Gastroesophageal sphincter (tissue), 4 donors: ENCODE data around the gene PRKD1. TPM values are rescaled to one million over a fixed set of nuclear protein-coding genes. Genes with fewer than 3 reads are reported as not detected.

Source experiments
- ATAC-seq: fragments of 150-250 bp; one replicate; pipeline ENCODE4 v1.9.1; 2016; ENCODE audit warnings: mild to moderate bottlenecking, moderate library complexity
- H3K27ac ChIP-seq, 4 donors: fragments of 200-600 bp; sonication (generic) in 3 of 4; 1 replicate in 3 of 4; 2 replicates in 1 of 4; pipeline ENCODE4 v1.5.1; 2016 to 2019
- H3K27me3 ChIP-seq: fragments of 200-600 bp; sonication (generic); one replicate; pipeline ENCODE4 v1.5.1; 2019
- H3K36me3 ChIP-seq, 2 donors: fragments of 200-600 bp; sonication (generic); one replicate each; pipeline ENCODE4 v1.5.1; 2019; ENCODE audit warnings: control low read depth in 1 of 2
- H3K4me1 ChIP-seq, 3 donors: fragments of 200-600 bp; sonication (generic); 1 replicate in 2 of 3; 2 replicates in 1 of 3; pipeline ENCODE4 v1.5.1; 2016 to 2019; ENCODE audit warnings: control low read depth in 2 of 3
- H3K4me3 ChIP-seq, 2 donors: fragments of 200-600 bp; sonication (generic); one replicate each; pipeline ENCODE4 v1.5.1; 2019; ENCODE audit warnings: mild to moderate bottlenecking in 1 of 2, moderate library complexity in 1 of 2
- H3K9me3 ChIP-seq, 3 donors: fragments of 200-600 bp; sonication (generic); one replicate each; pipeline ENCODE4 v1.5.1; 2017 to 2019; ENCODE audit warnings: control low read depth in 2 of 3
- EP300 ChIP-seq: sonication (generic); formaldehyde crosslinking; IDR thresholded peaks from one replicate; pipeline ENCODE4 v1.6.1; 2017; ENCODE audit warnings: antibody characterized with exemption, mild to moderate bottlenecking
- POLR2A ChIP-seq, 2 donors: fragments of 450-650 bp; IDR thresholded peaks; one replicate each; pipeline ENCODE4 v1.6.1; 2017; ENCODE audit warnings: antibody characterized with exemption in 2 of 2, mild to moderate bottlenecking in 2 of 2, moderate library complexity in 1 of 2
- POLR2AphosphoS5 ChIP-seq: sonication (generic); formaldehyde crosslinking; IDR thresholded peaks from one replicate; pipeline ENCODE4 v1.6.1; 2017; ENCODE audit warnings: antibody characterized with exemption
- WGBS, 2 donors: methylation state at CpG; one replicate each; pipeline ENCODE4 v1.1.5; 2018; ENCODE audit warnings: low coverage in 1 of 2; 5-methylcytosine and 5-hydroxymethylcytosine counted together
- total RNA-seq, 4 donors: library from RNA; depleted of rRNA; stranded (reverse); fragments of >200 nt; gene quantifications; one replicate each; pipeline ENCODE4 v1.1.0, GENCODE V29; 2016
- TF ChIP-seq, protein P1 (sequence below), 4 experiments: fragments of 200-600 bp in 2 of 4; fragments of 450-650 bp in 2 of 4; sonication (generic) in 1 of 4; IDR thresholded peaks; one replicate each; pipeline ENCODE4 v1.5.1; 2017 to 2019; ENCODE audit warnings: antibody characterized with exemption in 4 of 4, mild to moderate bottlenecking in 2 of 4, moderate library complexity in 2 of 4

Gene PRKD1
- total RNA-seq, 4 donors from 2014 or later: 11.9 to 14.3 (median 12.6) TPM

DNA sequence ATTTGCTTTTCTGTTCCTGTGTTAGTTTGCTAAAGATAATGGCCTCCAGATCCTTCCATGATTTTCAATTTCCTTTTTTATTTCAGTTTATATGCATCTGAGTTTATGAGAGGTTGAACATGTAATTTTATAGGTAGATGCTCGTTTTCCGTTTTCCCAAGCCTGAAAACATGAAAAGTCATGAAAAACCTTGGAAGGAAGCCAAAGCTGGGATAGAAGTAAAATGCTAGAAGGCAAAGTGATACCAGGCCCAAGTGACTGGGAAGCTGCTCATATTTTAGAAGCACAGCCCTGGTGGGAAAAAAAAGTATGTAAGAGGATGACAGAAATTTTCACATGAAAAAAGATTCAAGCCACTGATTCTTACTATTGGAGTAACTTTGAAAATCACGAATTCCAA is 290.8 kb downstream of the PRKD1 start:
- ATAC-seq: no peak
- Histone ChIP-seq H3K27ac (no peak overlapping the region), H3K36me3 (peaks cover 0 to 4% of the 10 kb centered on the region in 2 donors), H3K4me1 (peaks cover 0 to 12% (median 7%) of the 10 kb centered on the region in 3 donors), H3K27me3 (no peaks in the 10 kb centered on the region), H3K9me3 (no peaks in the 10 kb centered on the region), H3K4me3 (no peak overlapping the region)
- 85 to 86% methylated on average over 3 of the region's 3 CpGs for WGBS, 2 donors
- TF ChIP-seq EP300: no peak
- no peak for TF ChIP-seq POLR2AphosphoS5
- no peak for TF ChIP-seq POLR2A (IDR thresholded peaks at IDR 0.05)
- TF ChIP-seq, protein P1, sequence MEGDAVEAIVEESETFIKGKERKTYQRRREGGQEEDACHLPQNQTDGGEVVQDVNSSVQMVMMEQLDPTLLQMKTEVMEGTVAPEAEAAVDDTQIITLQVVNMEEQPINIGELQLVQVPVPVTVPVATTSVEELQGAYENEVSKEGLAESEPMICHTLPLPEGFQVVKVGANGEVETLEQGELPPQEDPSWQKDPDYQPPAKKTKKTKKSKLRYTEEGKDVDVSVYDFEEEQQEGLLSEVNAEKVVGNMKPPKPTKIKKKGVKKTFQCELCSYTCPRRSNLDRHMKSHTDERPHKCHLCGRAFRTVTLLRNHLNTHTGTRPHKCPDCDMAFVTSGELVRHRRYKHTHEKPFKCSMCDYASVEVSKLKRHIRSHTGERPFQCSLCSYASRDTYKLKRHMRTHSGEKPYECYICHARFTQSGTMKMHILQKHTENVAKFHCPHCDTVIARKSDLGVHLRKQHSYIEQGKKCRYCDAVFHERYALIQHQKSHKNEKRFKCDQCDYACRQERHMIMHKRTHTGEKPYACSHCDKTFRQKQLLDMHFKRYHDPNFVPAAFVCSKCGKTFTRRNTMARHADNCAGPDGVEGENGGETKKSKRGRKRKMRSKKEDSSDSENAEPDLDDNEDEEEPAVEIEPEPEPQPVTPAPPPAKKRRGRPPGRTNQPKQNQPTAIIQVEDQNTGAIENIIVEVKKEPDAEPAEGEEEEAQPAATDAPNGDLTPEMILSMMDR (IDR thresholded peaks at IDR 0.05): no peak

DNA sequence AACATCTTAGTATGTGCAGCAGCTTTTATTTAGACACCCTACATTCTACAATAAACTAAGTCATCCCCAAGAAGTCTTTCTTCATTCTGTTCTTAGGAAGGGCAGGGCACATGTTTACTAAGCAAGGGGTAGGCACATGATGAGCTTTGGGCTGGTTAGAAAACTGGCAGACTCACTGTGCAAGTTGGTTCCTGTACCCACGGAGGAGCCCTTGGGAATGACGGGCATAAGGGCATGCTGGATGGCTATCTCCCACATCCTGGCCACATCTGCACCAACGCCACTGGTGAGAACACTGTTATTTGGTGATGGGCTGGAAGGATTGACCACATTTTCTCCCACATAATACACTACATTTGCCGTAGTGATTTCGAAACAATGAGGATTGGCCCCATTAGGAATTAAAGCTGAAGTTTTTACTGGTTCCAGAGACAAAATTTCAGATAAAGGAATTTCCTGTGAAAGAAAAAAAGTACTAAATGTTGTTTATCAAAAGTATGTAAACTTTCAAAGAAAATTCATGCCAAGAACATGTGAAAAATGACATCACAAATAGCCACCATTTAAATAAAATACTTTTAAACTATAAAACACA is 297.0 kb downstream of the PRKD1 start:
- H3K9me3 ChIP-seq: no peaks in the 10 kb centered on the region
- ATAC-seq: no peak
- no peaks in the 10 kb centered on the region for H3K4me1 ChIP-seq
- H3K36me3 ChIP-seq: peaks cover 0 to 4% of the 10 kb centered on the region in 2 donors
- TF ChIP-seq POLR2A (IDR thresholded peaks at IDR 0.05): no peak
- TF ChIP-seq EP300: no peak
- TF ChIP-seq POLR2AphosphoS5: no peak
- TF ChIP-seq, protein P1 (IDR thresholded peaks at IDR 0.05): no peak
- WGBS, 2 donors: 82 to 86% methylated on average over 3 to 4 of the region's 5 CpGs
- no peaks in the 10 kb centered on the region for H3K27me3 ChIP-seq
- no peak overlapping the region for H3K4me3 ChIP-seq
- no peak overlapping the region for H3K27ac ChIP-seq

DNA sequence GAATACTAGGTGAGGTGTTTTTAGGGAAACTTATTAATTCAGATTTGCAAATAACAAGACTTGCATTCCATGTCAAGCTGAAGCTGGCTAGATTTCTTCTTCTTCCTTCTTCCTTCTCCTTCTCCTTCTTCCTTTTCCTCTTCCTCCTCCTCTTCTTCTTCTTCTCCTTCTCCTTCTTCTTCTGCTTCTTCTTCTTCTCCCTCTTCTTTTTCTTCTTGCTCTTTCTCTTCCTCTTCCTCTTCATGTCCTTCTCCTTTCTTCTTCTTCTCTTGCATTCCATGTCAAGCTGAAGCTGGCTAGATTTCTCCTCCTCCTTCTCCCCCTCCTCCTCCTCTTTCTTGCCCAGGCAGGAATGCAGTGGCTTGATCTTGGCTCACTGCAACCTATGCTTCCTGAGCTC is 297.8 kb downstream of the PRKD1 start:
- TF ChIP-seq POLR2AphosphoS5 (no peak), POLR2A (IDR thresholded peaks at IDR 0.05) (no peak), EP300 (no peak)
- TF ChIP-seq, protein P1 (IDR thresholded peaks at IDR 0.05): no peak
- no peak for ATAC-seq
- Histone ChIP-seq H3K27me3 (no peaks in the 10 kb centered on the region), H3K4me1 (no peaks in the 10 kb centered on the region), H3K36me3 (peaks cover 0 to 4% of the 10 kb centered on the region in 2 donors), H3K27ac (no peak overlapping the region), H3K4me3 (no peak overlapping the region), H3K9me3 (no peaks in the 10 kb centered on the region)

DNA sequence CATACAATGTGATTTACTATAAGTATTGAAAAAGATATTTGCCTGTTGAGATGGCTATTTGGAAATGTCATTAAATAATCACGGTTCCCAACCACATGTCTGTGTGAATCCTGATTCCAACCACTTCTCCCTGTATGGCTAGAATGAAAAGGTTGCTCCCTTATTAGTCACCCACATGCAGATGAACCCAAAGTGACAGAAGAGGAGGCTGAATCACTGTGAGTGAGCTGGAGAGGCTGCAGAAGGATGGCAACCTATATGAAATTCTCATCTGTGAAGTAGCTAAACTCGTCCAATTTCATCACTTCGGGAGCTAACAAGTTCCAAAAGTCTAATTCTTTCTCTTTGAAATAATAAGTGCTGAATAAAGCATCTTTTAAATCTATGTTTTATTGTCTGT is 300.5 kb downstream of the PRKD1 start:
- 85 to 97% methylated on average over 3 of the region's 3 CpGs for WGBS, 2 donors
- no peak for TF ChIP-seq POLR2A (IDR thresholded peaks at IDR 0.05)
- no peak for TF ChIP-seq EP300
- no peak for TF ChIP-seq POLR2AphosphoS5
- TF ChIP-seq, protein P1 (IDR thresholded peaks at IDR 0.05): no peak

DNA sequence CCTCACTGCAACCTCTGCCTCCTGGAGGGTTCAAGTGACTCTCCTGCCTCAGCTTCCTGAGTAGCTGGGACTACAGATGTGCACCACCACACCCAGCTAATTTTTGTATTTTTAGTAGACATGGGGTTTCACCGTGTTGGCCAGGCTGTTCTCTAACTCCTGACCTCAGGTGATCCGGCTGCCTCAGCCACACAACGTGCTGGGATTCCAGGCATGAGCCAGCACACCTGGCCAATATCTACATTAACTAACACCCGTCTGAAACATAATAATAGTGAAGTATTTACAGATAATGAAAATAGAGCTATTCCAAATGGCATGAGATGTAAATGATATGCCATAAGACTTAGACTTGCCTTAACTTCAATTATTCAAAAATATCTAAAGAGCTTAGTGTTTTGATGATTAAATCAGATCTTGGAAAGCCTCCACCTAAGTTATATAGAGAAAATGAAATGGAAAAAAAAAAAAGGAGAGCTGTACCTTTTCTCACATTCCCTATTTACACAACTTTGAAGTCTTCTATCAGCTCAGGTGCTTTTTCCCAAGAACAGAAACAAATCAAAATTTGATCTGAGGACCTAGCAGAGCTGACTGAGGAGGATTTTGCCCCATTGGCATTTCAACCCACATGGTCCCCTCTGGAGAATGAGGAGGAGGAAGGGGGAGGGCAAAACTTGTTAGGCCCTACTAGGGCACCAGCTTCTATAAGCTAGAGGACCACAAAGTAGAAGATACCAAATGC is 309.2 kb downstream of the PRKD1 start:
- Histone ChIP-seq H3K36me3 (peaks cover 0 to 15% of the 10 kb centered on the region in 2 donors), H3K4me1 (no peaks in the 10 kb centered on the region), H3K4me3 (no peak overlapping the region), H3K27me3 (no peaks in the 10 kb centered on the region), H3K9me3 (no peaks in the 10 kb centered on the region), H3K27ac (no peak overlapping the region)
- no peak for ATAC-seq
- 39% methylated on average over 4 of the region's 4 CpGs; no CpG with 5 or more reads in 1 of the 2 donors for WGBS, 2 donors
- no peak for TF ChIP-seq EP300
- TF ChIP-seq, protein P1 (IDR thresholded peaks at IDR 0.05): no peak
- no peak for TF ChIP-seq POLR2A (IDR thresholded peaks at IDR 0.05)
- TF ChIP-seq POLR2AphosphoS5: no peak

More for the DNA sequence above, 300.5 kb downstream of the PRKD1 start:
- Histone ChIP-seq H3K27ac (no peak overlapping the region), H3K4me1 (no peaks in the 10 kb centered on the region), H3K9me3 (no peaks in the 10 kb centered on the region), H3K27me3 (no peaks in the 10 kb centered on the region), H3K36me3 (peaks cover 0 to 10% of the 10 kb centered on the region in 2 donors), H3K4me3 (no peak overlapping the region)
- no peak for ATAC-seq
